HepG2 (cell line): ENCODE results near the gene FUCA2. TPM values are rescaled to one million over a fixed set of nuclear protein-coding genes. Genes with fewer than 3 reads are reported as not detected.

ENCODE experiments used
- AHDC1 ChIP-seq: sonication (generic); formaldehyde crosslinking; IDR thresholded peaks from 2 replicates; pipeline ENCODE4 v1.5.1; 2020; ENCODE audit warnings: mild to moderate bottlenecking, missing genetic modification reagents, borderline replicate concordance
- FOXO1 ChIP-seq: sonication (generic); formaldehyde crosslinking; IDR thresholded peaks from 2 replicates; pipeline ENCODE4 v1.4.0; 2020; ENCODE audit warnings: missing genetic modification reagents
- GTF3A ChIP-seq: sonication (generic); formaldehyde crosslinking; conservative IDR thresholded peaks from 2 replicates; pipeline ENCODE4 v1.4.0; 2020; ENCODE audit warnings: mild to moderate bottlenecking, missing genetic modification reagents
- HNRNPLL ChIP-seq: fragments of 200-400 bp; formaldehyde crosslinking; IDR thresholded peaks from 2 replicates; pipeline ENCODE4 v1.6.1; 2017; ENCODE audit warnings: mild to moderate bottlenecking, low read depth, low read length; ENCODE audit not compliant: poor library complexity, severe bottlenecking
- KDM2A ChIP-seq: sonication (generic); formaldehyde crosslinking; IDR thresholded peaks from 2 replicates; pipeline ENCODE4 v1.4.0; 2020; ENCODE audit warnings: low read depth, missing genetic modification reagents, borderline replicate concordance
- KLF12 ChIP-seq: sonication (generic); formaldehyde crosslinking; IDR thresholded peaks from 2 replicates; pipeline ENCODE4 v1.4.0; 2020; ENCODE audit warnings: missing genetic modification reagents, borderline replicate concordance
- MTA3 ChIP-seq: sonication (generic); formaldehyde crosslinking; IDR thresholded peaks from 2 replicates; pipeline ENCODE4 v1.4.0; 2020; ENCODE audit warnings: missing genetic modification reagents
- MXI1 ChIP-seq: IDR thresholded peaks from 3 replicates; pipeline ENCODE4 v1.6.1; 2012; ENCODE audit warnings: low read depth, low read length, inconsistent platforms, borderline replicate concordance
- MYNN ChIP-seq: sonication (generic); formaldehyde crosslinking; IDR thresholded peaks from 2 replicates; pipeline ENCODE4 v1.4.0; 2020; ENCODE audit warnings: mild to moderate bottlenecking, low read depth, missing genetic modification reagents
- NKX3-1 ChIP-seq: sonication (generic); formaldehyde crosslinking; IDR thresholded peaks from 2 replicates; pipeline ENCODE4 v1.5.0; 2020; ENCODE audit warnings: missing genetic modification reagents
- POLR2A ChIP-seq, 2 experiments: IDR thresholded peaks; 2 replicates each; pipeline ENCODE4 v1.6.1; 2011; ENCODE audit warnings: low read depth in 2 of 2, low read length in 2 of 2, mild to moderate bottlenecking in 1 of 2, moderate library complexity in 1 of 2; ENCODE audit not compliant: insufficient read depth in 1 of 2
- RBM22 ChIP-seq: fragments of 200-400 bp; formaldehyde crosslinking; optimal IDR thresholded peaks from 2 replicates; pipeline ENCODE3; 2017; ENCODE audit warnings: mild to moderate bottlenecking, low read length, moderate library complexity
- SP1 ChIP-seq, 2 experiments: fragments of 450-650 bp in 1 of 2; sonication (generic) in 1 of 2; formaldehyde crosslinking in 1 of 2; IDR thresholded peaks; 2 replicates each; pipeline versions ENCODE4 v1.4.0 to v1.6.1; 2016 to 2020; ENCODE audit warnings: missing genetic modification reagents in 1 of 2
- SSRP1 ChIP-seq: IDR thresholded peaks from 2 replicates; pipeline ENCODE4 v1.6.1; 2016; ENCODE audit warnings: control low read depth
- STAG1 ChIP-seq: sonication (generic); formaldehyde crosslinking; IDR thresholded peaks from 2 replicates; pipeline ENCODE4 v1.4.0; 2020; ENCODE audit warnings: missing genetic modification reagents
- STAT5B ChIP-seq: sonication (generic); formaldehyde crosslinking; IDR thresholded peaks from 2 replicates; pipeline ENCODE4 v1.4.0; 2020; ENCODE audit warnings: missing genetic modification reagents
- YY1 ChIP-seq: IDR thresholded peaks from 2 replicates; pipeline ENCODE4 v1.6.1; 2011; ENCODE audit warnings: low read length, low read depth, moderate library complexity, mild to moderate bottlenecking; ENCODE audit not compliant: insufficient read depth, insufficient replicate concordance
- ZBTB3 ChIP-seq: sonication (generic); formaldehyde crosslinking; IDR thresholded peaks from 2 replicates; pipeline ENCODE4 v1.4.0; 2020; ENCODE audit warnings: low read depth, mild to moderate bottlenecking, moderate library complexity, missing genetic modification reagents, borderline replicate concordance
- ZNF136 ChIP-seq: sonication (generic); formaldehyde crosslinking; IDR thresholded peaks from 2 replicates; pipeline ENCODE4 v1.8.1; 2022; ENCODE audit warnings: low read depth, mild to moderate bottlenecking, moderate library complexity, missing genetic modification reagents
- ZNF30 ChIP-seq: sonication (generic); formaldehyde crosslinking; IDR thresholded peaks from 2 replicates; pipeline ENCODE4 v1.5.0; 2020; ENCODE audit warnings: mild to moderate bottlenecking, missing genetic modification reagents
- ZNF329 ChIP-seq: sonication (generic); formaldehyde crosslinking; IDR thresholded peaks from 2 replicates; pipeline ENCODE4 v1.9.0; 2021; ENCODE audit warnings: low read depth, mild to moderate bottlenecking, missing genetic modification reagents
- ZNF430 ChIP-seq: sonication (generic); formaldehyde crosslinking; IDR thresholded peaks from 2 replicates; pipeline ENCODE4 v1.9.0; 2021; ENCODE audit warnings: mild to moderate bottlenecking, missing genetic modification reagents
- ZNF446 ChIP-seq: sonication (generic); formaldehyde crosslinking; IDR thresholded peaks from 2 replicates; pipeline ENCODE4 v1.5.0; 2020; ENCODE audit warnings: mild to moderate bottlenecking, missing genetic modification reagents
- ZNF616 ChIP-seq: sonication (generic); formaldehyde crosslinking; IDR thresholded peaks from 2 replicates; pipeline ENCODE4 v1.5.0; 2020; ENCODE audit warnings: low read depth, mild to moderate bottlenecking, missing genetic modification reagents
- ZNF652 ChIP-seq: IDR thresholded peaks from 2 replicates; pipeline ENCODE4 v1.6.1; 2016; ENCODE audit warnings: low read depth, borderline replicate concordance
- ZNF720 ChIP-seq: sonication (generic); formaldehyde crosslinking; IDR thresholded peaks from 2 replicates; pipeline ENCODE4 v1.4.0; 2020; ENCODE audit warnings: missing genetic modification reagents
- polyA plus RNA-seq, 8 experiments: library from polyadenylated mRNA; depleted of rRNA in 3 of 8; stranded (reverse) in 7 of 8; unstranded in 1 of 8; fragments of >200 nt; fragmentation: Illumina TruSeq in 4 of 8; extraction: Trizol in 4 of 8; gene quantifications; 2 replicates each; pipeline versions ENCODE4 v1.2.1 to v1.2.3, GENCODE V29; 2011 to 2016; ENCODE audit warnings: low read depth in 4 of 8, missing spikeins in 1 of 8, mixed read lengths in 1 of 8; ENCODE audit not compliant: insufficient read depth in 1 of 8
- total RNA-seq, 5 experiments: library from RNA; depleted of rRNA; stranded (reverse); fragments of >200 nt; fragmentation: Illumina TruSeq; extraction: Trizol; gene quantifications; 2 replicates each; pipeline ENCODE4 v1.2.3, GENCODE V29; 2016; ENCODE audit warnings: low read depth in 1 of 5

Gene FUCA2
- total and polyA plus RNA-seq, 2 of the 13 experiments (the other 11 are each of a cell fraction or from before 2014, with no cell fraction given): 87.4 to 144 TPM

DNA sequence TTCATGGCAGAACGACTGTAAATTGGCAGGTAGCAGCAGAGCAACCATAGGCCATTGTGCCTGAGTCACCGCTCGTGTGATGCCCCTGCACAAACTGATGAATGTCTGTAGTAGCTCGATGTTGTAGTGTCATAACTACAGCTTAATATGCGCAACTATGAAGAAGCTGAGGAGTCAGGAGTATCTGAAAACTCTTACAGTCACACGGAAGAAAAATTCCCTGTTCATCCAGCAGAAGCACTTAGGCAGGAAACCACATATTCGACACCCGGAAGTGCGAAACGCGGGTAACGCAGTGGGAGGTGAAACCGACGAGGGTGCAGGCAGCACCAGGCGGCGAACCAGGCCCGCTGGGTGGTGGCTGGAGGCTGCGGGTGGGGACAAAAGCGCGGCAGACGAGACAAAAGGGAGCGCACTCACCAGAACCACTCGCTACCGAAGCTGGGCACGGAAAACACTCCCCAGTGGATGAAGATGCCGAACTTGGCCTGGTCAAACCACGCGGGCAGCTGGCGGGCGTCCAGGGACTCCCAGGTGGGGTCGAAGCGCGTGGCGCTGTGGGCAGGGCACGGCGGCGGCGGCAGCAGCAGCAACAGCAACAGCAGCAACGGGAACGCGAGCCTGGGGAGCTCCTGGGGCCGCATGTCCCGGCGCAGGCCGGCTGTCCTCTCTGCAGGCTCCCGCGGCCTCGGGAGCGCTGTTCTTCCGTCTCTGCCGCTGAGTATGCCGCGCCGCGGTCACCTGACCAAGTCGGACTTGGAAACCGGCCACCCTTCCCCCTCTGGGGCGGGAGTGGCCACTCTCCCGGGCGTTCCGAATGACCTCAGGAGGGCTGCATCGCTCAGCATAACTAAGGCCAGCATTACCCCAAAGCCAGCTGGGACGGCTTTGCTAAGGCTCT, at the start of gene FUCA2 (continued):
- TF ChIP-seq HNRNPLL: peak; percentile 82
- peak; percentile 94 for TF ChIP-seq ZBTB3 (CRISPR knock-in tag)
- TF ChIP-seq RBM22: no peak
- peak; percentile 84; the same call in 1 of the 2 replicates for TF ChIP-seq KLF12
- peak; percentile 65; the same call in 1 of the 2 replicates for TF ChIP-seq AHDC1
- peak; percentile 13; the same call in 1 of the 2 replicates for TF ChIP-seq ZNF652 (CRISPR knock-in tag)
- TF ChIP-seq SP1 (IDR thresholded peaks at IDR 0.05): no peak
- peak; percentile 33; the same call in 1 of the 2 replicates for TF ChIP-seq SP1 (CRISPR knock-in tag; IDR thresholded peaks at IDR 0.05)
- TF ChIP-seq NKX3-1 (CRISPR knock-in tag): peak; percentile 93
- TF ChIP-seq ZNF430: peak; percentile 96
- TF ChIP-seq MYNN (CRISPR knock-in tag): no peak
- peak; percentile 91; the same call in 1 of the 2 replicates for TF ChIP-seq GTF3A
- peak; percentile 92; the same call in 1 of the 2 replicates for TF ChIP-seq ZNF446 (CRISPR knock-in tag)
- TF ChIP-seq FOXO1 (CRISPR knock-in tag): no peak
- TF ChIP-seq MTA3: no peak
- TF ChIP-seq STAG1: 0 out of 2 replicates have a peak, but pooled peaks have one; percentile 12
- TF ChIP-seq POLR2A (IDR thresholded peaks at IDR 0.05; ENCODE audit: insufficient read depth in 1 of 2, low read depth in 2 of 2, low read length in 2 of 2): peak; percentile 96
- TF ChIP-seq YY1: peak; percentile 63
- TF ChIP-seq ZNF720: no peak
- peak; percentile 95 for TF ChIP-seq KDM2A
- TF ChIP-seq ZNF30 (CRISPR knock-in tag): peak; percentile 73; the same call in 1 of the 2 replicates
- TF ChIP-seq SSRP1 (CRISPR knock-in tag): no peak
- TF ChIP-seq ZNF616: peak; percentile 91
- no peak for TF ChIP-seq STAT5B (CRISPR knock-in tag)
- peak; percentile 65; the same call in 1 of the 2 replicates for TF ChIP-seq ZNF136
- peak; percentile 62 for TF ChIP-seq MXI1
- peak; percentile 86 for TF ChIP-seq ZNF329 (CRISPR knock-in tag)
